Erythroblast (primary cell): ENCODE data around the gene TMEM164.

Experiments
- GATA1 ChIP-seq: IDR thresholded peaks from 2 replicates; pipeline ENCODE4 v1.6.1; 2011; ENCODE audit warnings: low read depth, mild to moderate bottlenecking, control low read depth, low read length, moderate library complexity
- POLR2A ChIP-seq: IDR thresholded peaks from 2 replicates; pipeline ENCODE4 v1.6.1; 2011; ENCODE audit warnings: mild to moderate bottlenecking, low read length

- no peak for TF ChIP-seq POLR2A
- no peak for TF ChIP-seq GATA1
Observed at GRCh38 chrX:110038900-110039299, 36.0 kb downstream of the TMEM164 start.
